HG03108 (cell line): ENCODE measurements around the gene MTRFR.
"Not testable (repeated sequence)": the region's sequence is repeated elsewhere in the genome, so short reads cannot be mapped to it uniquely, and the experiment has no call there.

Source experiments
- ATAC-seq: cut with Tn5 transposase; IDR thresholded peaks from one replicate; pipeline ENCODE4 v1.9.1; 2021; ENCODE audit warnings: moderate library complexity; ENCODE audit not compliant: unreplicated experiment

MTRFR gene

GRCh38 chr12:123232807-123233504, at the start of gene MTRFR, which contains the start of gene MPHOSPH9:
MTRFR (plus strand) TSS chr12:123233436; CDS start chr12:123253675, 20,239 bp downstream.
MPHOSPH9 (minus strand) TSS chr12:123233141; CDS start chr12:123230364, 2,777 bp downstream.
- ATAC-seq, result peak; percentile 85

- no peak for ATAC-seq
These were observed 45.6 kb upstream of the MTRFR start for GRCh38 chr12:123187637-123188036.

GRCh38 chr12:123199936-123200335, 33.3 kb upstream of the MTRFR start:
- ATAC-seq, result no peak

GRCh38 chr12:123200414-123200813, 32.8 kb upstream of the MTRFR start:
- no peak for ATAC-seq

GRCh38 chr12:123206794-123207193, 26.4 kb upstream of the MTRFR start:
- not testable (repeated sequence) for ATAC-seq

- not testable (repeated sequence) for ATAC-seq
These were observed 25.4 kb upstream of the MTRFR start for GRCh38 chr12:123207815-123208214.

GRCh38 chr12:123223241-123223668, 10.0 kb upstream of the MTRFR start:
- ATAC-seq, result peak; percentile 79

- no peak for ATAC-seq
These were observed 7.8 kb upstream of the MTRFR start for GRCh38 chr12:123225443-123225842.

GRCh38 chr12:123227581-123228258, 5.5 kb upstream of the MTRFR start:
- ATAC-seq, result no peak

GRCh38 chr12:123229051-123229450, 4.2 kb upstream of the MTRFR start:
- no peak for ATAC-seq

- ATAC-seq, result no peak
These were observed 1.3 kb upstream of the MTRFR start for GRCh38 chr12:123231931-123232330.

- ATAC-seq, result no peak
These were observed 797 bp upstream of the MTRFR start for GRCh38 chr12:123232472-123232806.

- peak; percentile 1 for ATAC-seq
These were observed 471 bp downstream of the MTRFR start for GRCh38 chr12:123233505-123234308.

- ATAC-seq, result no peak
These were observed 4.6 kb downstream of the MTRFR start for GRCh38 chr12:123237646-123238329.

GRCh38 chr12:123238330-123238682, 5.1 kb downstream of the MTRFR start:
- ATAC-seq, result no peak

- no peak for ATAC-seq
These were observed 5.7 kb downstream of the MTRFR start for GRCh38 chr12:123238961-123239360.

GRCh38 chr12:123242116-123242904, 9.1 kb downstream of the MTRFR start:
- no peak for ATAC-seq

- ATAC-seq, result no peak
These were observed 10.5 kb downstream of the MTRFR start for GRCh38 chr12:123243671-123244262.

- ATAC-seq, result no peak
These were observed 12.4 kb downstream of the MTRFR start for GRCh38 chr12:123245678-123246077.

GRCh38 chr12:123248129-123248528, 14.9 kb downstream of the MTRFR start:
- ATAC-seq, result not testable (repeated sequence)
